Cerebellar nuclear complex (tissue), 1 donor: ENCODE measurements around the gene PSTPIP1.

ENCODE experiments used
- DNase-seq, 2 experiments: peaks; one replicate each; lab custom pipeline; 2025; lab: John Stamatoyannopoulos, UW

Gene PSTPIP1

DNA sequence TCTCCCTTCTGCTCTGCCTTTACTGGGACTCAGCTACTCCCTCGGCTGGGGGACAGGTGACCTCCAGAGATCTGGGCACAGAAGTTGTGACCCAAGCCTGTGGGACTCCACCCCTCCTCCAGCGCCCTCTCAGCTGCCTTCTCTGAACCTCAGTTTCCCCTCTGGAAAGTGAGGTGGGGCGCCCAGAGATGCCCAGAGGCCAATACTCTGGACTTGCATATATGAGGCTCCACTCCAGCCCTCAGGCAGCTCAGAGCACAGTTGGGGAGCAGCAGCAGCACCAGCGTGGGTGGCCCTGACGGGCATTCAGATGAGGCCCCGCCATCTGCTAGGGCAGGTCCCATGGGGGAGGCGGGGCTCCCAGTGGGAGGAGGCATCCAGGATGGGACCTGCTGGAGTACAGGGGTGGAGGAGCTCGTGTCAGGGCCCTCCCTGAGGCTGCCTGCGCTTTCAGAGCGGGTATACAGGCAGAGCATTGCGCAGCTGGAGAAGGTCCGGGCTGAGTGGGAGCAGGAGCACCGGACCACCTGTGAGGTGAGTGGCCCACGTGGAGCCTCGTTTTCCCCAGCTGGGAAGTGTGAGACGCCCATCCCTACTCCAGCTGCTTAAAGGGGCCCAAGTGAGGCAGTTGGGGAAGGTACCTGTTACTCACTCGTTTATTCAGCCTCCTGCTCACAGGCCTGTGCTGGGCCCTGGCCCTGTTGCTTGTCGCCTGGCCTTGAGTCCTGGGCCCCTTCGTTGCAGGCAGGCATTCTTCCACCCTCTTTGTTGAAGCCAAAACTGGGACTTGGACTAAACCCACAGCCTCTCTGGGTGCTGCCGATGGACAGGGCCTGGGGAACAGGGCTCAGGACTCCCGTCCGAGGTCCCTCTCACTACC, 35.4 kb downstream of the PSTPIP1 start:
- no peak for DNase-seq

DNA sequence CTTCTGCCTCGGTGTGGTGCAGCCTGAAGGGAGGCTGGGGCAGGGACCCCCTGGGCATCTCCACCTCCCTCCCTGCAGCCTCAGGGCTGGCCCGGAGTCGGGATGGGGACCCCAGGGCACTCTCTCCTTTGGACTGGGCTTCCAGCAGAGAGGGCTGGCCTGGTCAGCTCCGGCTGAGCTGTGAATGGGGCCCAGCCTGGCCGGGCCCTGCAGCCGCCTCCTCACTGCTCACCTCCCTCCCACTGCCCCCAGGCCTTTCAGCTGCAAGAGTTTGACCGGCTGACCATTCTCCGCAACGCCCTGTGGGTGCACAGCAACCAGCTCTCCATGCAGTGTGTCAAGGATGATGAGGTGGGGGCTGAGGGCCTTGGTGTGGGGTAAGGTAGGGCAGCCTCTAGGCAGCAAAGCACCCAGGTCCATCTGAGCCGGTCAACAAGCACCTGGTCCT, 36.0 kb downstream of the PSTPIP1 start:
- DNase-seq: no peak

DNA sequence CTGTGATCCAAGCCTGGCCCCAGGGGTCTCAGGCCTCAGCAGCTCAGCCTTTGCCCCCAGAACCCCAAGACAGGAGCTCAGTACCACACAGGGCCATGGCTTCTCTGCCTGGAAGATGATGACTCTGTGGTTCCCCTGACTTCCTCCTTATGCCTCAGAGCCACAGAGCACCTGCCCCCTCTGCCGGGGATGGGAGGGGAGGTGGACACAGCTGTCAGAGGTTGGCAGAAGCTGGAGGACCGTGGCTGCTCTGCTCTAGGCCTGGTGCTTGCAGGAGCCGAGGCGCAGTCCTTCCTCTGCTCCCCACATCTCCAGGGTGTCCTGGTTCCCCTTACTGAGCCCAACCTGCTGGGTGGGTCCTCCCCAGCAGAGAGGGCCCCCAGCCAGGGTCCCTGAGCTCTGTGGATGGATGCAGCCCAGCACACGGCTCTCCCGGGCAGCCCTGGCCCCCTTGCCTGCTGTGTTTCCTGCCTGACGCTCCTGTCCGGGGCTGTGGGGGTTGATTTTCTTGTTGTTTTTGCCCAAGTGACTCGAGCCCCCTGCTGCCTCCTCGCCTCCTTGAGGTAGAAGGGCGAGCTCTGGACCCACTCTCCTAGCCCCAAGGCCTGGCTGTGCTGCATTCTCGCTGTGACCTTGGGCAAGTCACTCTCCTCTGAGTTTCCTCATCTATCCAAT, 36.6 kb downstream of the PSTPIP1 start:
- DNase-seq: no peak

DNA sequence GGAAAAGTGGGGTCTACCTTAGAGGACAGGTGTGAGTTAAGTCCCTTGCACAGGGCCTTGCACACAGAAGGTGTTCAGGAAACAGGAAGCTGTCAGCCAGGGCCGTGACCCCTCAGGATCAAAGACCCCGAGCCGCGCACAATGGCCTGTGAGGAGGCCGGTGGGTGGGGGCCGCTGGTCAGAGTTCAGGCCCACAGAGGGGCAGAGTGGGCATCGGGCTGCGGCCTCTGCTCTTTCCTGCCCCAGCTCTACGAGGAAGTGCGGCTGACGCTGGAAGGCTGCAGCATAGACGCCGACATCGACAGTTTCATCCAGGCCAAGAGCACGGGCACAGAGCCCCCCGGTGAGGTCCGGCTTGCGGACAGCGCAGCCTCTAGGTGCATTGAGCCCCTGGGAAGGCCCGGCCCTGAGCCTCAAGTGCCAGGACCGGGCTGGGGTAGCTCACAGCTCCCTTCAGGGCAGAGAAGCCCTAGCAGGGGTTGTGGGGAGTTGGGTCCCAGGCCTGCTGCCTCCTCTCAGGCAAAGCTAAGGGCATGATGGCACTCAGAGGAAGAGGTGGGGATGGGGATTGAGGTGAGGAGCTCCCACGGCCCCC, 37.2 kb downstream of the PSTPIP1 start:
- no peak for DNase-seq

DNA sequence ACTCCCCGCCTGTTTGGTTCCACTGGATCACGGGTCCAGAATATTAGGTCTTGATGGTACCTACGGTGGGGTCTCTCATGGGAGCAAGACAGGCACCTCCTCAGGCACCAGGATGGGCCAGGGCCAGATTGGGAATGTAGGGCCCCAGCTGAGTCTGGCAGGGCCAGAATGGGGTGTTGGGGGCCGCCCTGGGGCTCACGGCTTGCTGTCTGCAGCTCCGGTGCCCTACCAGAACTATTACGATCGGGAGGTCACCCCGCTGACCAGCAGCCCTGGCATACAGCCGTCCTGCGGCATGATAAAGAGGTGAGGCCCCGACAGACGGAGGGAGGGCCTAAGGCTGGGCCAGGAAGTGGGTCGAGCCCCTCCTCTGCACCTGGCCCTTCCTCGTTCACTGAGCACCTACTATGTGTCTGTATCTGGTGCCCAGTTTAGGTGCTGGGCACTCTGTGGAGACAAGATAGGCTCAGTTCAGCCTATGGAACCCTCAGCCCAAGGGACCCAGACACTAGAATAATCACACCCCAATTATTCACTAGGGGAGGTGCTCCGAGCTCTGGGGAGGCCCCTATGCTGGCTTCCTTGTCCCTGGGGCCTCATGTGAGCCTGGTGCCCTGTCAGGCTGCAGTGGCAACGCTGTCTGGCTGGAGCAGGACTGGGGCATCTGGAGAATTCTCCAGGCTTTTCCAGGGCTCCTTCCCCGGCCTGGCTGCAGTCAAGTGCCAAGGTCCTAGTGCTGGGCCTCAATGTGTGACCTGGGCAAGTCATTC, 37.9 kb downstream of the PSTPIP1 start:
- DNase-seq: no peak

DNA sequence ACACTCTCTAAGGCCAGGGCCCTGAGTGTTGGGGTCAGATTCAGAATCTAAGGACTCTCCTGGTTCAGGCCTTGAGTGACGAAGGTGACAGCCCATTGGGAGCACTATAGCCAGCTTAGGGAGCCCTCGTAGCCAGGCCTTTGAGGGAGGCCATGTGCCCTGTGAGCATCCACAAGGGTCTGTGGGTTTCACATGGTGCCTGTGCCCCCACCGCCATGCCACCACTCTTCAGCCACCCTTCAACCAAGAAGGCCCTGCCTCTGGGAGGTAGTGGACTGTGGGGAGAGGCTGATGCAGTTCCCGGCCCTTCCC, 38.4 kb downstream of the PSTPIP1 start:
- no peak for DNase-seq

DNA sequence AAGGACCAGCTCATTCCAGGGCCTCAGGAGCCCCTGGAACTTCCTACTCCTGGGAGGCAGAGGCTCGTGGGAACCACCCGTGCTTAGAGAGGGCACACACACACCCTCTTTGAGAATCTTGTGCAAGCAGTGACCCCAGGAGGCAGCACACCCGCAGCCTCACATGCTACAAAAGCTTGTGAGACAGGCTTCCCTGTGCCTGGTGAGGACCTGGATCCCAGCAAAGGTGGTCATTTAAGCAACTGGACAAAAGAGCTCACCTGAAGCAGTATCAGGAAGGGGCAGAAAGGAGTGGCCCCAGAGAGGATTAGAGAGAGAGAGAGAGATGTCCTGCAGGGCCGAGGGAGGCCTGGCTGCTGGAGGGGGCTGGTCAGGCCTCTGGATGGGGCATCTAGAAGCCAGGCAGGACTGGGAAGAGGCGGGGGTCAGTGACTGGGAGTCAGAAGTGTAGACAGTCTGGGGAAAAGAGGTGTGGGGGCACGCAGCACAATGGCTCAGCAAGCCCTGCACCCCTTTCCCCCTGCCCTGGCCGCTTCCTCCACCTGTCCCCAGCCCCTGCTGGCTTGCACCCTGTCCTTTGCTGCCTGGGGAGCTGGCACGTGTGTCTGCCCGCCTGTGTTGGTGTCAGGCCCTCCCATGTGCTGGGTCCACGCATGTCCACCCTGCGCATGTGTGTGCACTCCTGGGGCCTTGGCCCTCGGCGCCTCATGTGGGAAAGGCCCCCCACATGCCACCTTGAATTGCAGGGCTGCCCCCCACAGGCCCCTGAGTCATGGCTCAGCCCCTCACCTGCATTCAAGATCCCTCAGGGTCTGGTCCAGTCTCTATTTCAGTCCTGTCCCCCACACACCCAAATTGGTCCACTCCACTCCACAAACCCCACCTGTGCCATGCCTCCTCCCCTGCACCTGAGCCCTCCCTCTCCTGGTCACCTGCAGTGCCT, 39.1 kb downstream of the PSTPIP1 start:
- DNase-seq: no peak

DNA sequence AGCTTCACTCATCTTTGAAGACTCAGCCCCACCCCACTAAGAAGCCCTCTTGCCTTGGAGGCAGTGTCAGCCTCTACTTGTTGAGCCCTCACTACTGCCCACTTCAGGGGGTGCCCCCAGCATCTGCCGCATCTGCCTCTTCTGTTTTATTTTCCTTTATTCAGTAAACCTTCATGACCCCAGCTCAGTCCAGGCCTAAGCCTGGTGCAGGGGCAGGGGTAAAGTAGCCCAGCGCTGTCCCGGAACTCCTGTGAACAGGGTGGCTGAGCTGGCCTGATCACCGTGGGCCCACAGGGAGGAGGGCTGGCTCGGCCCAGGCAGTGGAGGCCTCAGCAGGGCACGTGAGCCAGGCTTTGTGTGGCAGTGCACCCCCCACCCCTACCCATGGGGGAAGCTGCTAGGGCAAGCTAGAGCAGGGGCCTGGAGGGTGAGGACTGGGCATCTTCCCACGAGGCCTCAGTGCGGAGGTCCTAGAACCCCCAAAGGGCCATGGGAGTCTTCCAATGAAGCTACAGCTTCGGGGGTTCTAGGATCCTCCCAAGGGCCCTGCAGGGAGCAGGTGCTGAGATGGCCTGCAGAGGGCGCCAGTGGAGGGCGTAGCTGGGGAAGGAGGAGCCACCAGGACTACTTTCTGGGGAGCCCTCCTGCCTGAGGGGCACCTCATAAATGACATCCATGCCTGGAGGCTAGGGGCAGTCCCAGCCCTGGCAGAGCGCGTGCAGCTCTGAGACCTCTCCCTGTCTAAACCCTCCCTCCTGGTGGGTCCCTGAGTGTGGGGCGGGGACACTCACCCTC, 40.0 kb downstream of the PSTPIP1 start:
- DNase-seq: no peak

DNA sequence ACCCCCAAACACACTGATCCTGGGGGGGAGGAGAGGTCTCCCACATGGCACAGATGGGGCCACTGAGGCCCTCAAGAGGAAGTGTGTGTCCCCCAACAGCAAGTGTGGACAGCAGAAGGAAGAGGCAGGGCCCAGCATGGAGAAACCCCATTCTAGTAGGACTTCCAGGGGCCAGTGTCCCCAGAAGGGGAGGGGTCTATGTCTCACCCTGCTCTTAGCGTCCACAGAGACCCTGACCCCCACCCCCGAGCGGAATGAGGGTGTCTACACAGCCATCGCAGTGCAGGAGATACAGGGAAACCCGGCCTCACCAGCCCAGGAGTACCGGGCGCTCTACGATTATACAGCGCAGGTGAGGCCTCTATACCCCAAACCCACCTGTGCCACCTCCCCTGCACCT, 40.7 kb downstream of the PSTPIP1 start:
- DNase-seq: no peak

DNA sequence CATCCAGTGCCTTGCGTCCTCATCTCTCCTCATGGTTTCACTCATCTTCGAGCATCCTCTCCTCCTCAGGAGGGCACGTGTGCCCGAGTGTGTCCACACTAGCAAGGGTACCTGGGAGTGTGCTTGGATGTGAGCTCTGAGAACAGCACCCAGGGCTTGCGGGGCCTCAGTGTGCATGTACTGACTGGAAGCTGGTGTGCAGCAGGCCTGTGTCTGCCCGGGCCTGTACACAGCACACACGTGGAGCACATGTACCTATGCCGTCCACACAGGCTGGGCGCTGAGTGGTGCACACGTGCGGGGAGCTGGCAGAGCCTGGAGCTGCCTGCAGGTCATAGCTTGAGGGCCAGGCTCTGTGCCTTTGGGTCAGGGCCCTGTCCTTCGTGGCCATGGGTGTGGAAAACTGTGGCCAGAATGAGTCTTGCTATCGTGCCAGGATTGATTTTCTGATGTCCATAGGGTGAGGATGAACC, 41.1 kb downstream of the PSTPIP1 start:
- DNase-seq: no peak

DNA sequence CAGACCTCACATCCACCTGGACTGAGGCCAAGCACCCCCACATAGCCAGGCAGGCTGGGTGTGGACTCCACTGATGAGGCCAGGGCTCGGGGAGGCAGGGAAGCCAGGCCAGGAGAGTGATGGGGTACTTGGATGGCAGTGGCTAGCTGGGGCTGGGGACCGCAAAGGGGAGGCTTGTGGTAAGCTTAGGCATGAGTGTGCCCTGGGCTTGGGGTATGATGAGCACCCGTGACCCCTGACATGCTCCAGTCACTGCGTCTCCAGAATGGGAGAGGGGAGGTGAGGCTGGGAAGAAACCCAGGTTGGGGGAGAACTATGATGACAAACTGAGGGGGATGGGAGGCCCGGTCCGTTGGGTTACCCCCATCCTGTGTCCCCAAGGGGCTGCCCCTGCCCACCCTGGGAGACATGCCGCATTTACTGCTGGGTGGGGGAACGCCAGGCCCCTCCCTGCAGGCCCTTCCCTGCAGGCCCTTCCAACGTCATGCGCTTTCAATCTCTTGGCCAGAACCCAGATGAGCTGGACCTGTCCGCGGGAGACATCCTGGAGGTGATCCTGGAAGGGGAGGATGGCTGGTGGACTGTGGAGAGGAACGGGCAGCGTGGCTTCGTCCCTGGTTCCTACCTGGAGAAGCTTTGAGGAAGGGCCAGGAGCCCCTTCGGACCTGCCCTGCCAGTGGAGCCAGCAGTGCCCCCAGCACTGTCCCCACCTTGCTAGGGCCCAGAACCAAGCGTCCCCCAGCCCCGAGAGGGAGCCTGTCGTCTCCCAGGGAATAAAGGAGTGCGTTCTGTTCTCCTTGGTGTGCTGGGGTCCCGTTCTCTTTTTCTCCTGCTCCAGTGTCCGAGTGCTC, 41.8 kb downstream of the PSTPIP1 start:
- no peak for DNase-seq

DNA sequence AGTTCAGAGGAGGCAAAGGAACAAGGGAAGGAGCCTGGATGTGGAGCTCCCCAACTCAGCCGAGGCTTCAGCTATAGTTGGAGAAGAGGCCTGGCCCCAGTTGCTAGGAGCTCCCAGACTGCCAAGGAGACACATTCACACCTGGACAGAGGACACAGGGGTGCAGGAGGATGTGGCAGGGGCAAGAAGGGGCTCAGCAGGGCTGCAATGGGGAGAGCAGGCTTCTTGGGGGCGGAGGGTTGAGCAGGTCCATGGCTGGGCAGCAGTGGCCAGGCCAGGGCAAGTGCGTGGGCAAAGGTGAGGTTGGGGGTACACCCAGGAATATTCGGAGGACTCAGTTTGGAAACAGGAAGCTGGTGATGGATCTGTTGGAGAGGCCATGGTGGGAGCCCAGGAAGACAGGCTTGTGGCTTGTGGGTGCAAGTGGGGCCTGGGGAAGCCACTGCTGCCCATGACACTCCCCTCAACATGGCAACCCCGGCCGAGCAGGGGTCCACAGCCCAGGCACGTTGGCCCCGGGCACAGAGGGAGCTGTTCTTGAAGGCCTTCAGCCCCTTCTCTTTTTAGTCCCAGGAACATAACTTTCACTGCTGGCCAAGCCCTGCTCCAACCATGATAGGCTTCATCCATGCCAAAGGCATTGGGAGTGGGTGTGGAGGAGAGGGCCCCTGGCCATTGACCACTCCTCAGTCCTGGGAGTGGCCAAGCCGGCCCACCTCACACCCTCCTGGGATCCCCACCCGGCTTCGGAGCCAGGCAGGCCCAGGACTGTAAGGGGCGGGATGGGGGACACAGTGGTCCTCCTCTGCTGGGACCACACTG, 42.7 kb downstream of the PSTPIP1 start:
- DNase-seq: no peak

DNA sequence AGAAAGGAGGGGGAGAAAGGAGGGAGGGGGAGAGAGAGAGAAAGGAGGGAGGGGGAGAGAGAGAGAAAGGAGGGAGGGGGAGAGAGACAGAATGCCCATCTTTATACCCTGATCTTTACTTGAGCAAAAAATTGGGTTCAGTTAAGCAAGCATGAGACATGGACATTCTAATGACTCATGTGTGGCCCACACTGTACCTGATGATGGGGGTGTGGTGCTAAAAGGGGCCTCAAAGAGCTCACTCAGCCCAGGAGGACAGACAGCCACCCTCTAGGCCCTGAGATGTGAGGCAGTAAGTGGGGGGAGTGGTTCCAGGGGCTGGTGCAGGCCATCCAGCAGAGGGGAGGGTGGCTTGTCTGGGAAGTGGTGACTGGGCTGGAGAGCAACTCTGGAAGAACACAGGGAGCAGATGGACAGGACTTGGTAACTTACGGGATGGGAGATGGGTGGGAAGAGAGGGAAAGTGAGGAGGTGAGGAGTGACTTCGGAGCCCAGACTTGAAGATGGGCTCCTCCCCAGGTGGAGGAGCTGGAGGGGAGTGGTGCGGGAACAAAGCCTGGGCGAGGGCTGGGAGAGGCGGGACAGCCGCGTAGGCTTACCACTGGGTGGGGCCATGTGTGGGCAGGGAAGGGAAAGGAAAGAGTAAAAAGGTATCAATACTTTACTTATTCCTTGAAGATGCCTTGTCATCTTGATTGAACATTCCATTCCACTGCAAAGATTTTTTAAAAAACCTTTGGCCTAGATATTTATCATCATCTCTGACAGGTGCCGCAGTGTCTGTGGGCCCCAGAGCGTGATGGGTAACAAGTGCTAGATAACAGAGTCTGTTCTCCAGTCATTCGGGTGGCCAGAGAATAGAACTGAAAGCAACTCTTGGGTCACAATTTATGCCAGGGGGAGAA, 43.6 kb downstream of the PSTPIP1 start:
- no peak for DNase-seq

DNA sequence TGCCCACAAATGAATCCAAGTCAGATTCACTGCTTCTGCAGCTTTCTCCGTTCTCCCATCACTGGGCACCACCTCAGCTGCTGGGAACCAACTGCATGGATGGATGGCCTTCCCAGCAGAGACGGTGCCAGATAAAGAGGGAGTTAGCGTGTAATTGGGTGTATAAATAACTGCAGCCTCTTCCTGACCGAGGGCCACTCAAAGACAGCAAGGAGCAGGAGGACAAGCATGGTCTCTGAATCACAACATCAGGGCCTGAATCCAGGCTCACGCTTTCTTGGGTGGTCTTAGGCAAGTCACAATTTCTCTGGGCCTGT, 44.2 kb downstream of the PSTPIP1 start:
- no peak for DNase-seq

DNA sequence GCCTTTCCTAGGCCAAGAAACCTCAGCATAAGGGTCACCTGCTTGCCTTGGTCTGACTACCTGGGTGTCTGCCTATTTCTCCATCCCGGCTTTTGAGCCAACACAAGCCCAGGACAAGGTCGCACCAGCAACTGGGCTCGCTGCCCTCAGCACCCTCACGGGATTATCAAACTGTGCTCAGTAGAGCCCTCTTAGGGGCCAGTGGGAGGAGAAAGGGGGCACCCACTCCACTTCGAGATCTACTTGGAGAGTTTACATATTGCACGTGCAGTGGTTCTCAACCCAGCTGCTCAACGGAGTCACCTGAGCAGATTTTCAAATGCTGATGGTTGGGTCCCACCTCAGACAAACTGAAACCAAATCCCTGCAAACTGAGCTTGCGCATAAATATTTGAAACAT, 44.9 kb downstream of the PSTPIP1 start:
- no peak for DNase-seq

DNA sequence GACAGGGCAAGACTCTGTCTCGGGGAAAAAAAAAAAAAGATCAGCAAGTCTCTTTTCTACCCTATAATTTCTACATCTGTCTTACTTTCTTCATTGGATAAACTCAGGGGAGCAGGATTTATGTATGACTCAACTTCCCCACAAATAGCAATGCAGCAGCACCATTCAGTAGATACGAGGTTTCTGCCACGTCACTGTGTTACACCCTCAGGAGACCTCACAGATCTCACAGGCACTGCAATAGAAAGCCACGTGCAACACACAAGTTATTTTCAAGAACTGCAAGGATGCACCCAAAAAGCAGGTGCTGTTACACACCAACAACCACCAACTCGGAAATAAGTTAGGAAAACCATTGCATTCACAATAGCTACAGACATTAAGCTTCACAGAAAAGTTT, 45.7 kb downstream of the PSTPIP1 start:
- no peak for DNase-seq

DNA sequence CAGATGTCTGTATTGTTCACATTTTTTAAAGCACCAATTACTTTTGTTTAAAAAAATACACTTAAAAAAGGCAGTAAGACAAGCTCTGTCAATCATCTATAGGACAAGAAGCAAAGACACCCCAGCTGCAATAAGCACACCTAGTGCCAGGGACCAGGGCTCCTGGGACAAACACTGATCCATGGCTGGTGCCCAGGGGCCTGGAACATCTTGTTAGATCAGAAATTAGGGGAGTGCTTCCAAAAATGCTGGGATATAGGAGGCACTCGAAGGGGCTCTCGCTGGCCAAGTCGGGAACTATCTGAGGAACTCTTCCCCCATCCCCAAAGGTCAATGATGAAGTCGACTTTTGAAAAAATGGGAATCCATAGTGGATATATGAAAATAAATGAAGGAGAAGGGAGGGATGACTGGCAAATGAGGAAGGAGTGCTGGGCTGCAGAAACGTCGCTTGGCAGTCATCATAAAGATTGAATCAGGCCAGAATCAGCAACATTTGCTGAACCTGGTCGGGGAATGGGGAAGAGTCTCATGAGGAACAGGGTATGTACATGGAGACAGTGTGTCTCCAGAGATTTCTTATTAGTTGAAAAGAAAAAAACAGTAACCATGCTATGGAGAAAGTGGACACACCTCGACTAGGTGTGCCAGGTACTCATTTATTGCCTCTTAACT, 47.5 kb downstream of the PSTPIP1 start:
- DNase-seq: no peak
